ENCODE data around the gene SIAH1.

DNA sequence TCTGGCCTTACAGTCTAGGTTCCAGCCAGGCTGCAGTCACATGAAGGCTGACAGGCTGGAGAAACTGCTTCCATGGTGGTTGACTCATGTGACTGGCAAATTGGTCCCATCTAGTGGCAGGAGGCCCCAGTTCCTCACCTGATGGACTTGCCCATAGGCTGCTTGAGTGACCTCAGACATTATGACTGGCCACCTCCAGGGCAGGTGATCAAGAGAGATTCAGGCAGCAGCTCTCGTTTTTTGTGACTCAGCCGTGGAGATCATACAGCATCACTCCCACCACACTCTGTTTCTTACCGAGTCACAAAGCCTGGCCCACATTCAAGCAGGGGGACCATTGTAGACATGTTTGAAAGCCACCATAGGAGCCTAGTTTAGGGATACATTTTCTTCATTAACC is 34.5 kb downstream of the SIAH1 start:
- TF ChIP-seq TAF1 (IDR thresholded peaks at IDR 0.05; ENCODE audit: low read depth) (no peak), MXI1 (conservative IDR thresholded peaks at IDR 0.05; ENCODE audit: poor library complexity, severe bottlenecking) (no peak), EP300 (conservative IDR thresholded peaks at IDR 0.05; ENCODE audit: poor library complexity, severe bottlenecking) (no peak), EZH2 (IDR thresholded peaks at IDR 0.05; ENCODE audit: borderline replicate concordance, insufficient read depth, low read length, poor library complexity, severe bottlenecking) (no peak)
- TF ChIP-seq, protein P1, sequence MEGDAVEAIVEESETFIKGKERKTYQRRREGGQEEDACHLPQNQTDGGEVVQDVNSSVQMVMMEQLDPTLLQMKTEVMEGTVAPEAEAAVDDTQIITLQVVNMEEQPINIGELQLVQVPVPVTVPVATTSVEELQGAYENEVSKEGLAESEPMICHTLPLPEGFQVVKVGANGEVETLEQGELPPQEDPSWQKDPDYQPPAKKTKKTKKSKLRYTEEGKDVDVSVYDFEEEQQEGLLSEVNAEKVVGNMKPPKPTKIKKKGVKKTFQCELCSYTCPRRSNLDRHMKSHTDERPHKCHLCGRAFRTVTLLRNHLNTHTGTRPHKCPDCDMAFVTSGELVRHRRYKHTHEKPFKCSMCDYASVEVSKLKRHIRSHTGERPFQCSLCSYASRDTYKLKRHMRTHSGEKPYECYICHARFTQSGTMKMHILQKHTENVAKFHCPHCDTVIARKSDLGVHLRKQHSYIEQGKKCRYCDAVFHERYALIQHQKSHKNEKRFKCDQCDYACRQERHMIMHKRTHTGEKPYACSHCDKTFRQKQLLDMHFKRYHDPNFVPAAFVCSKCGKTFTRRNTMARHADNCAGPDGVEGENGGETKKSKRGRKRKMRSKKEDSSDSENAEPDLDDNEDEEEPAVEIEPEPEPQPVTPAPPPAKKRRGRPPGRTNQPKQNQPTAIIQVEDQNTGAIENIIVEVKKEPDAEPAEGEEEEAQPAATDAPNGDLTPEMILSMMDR (IDR thresholded peaks at IDR 0.05; ENCODE audit: poor library complexity, severe bottlenecking) = no peak
- TF ChIP-seq, protein P2, sequence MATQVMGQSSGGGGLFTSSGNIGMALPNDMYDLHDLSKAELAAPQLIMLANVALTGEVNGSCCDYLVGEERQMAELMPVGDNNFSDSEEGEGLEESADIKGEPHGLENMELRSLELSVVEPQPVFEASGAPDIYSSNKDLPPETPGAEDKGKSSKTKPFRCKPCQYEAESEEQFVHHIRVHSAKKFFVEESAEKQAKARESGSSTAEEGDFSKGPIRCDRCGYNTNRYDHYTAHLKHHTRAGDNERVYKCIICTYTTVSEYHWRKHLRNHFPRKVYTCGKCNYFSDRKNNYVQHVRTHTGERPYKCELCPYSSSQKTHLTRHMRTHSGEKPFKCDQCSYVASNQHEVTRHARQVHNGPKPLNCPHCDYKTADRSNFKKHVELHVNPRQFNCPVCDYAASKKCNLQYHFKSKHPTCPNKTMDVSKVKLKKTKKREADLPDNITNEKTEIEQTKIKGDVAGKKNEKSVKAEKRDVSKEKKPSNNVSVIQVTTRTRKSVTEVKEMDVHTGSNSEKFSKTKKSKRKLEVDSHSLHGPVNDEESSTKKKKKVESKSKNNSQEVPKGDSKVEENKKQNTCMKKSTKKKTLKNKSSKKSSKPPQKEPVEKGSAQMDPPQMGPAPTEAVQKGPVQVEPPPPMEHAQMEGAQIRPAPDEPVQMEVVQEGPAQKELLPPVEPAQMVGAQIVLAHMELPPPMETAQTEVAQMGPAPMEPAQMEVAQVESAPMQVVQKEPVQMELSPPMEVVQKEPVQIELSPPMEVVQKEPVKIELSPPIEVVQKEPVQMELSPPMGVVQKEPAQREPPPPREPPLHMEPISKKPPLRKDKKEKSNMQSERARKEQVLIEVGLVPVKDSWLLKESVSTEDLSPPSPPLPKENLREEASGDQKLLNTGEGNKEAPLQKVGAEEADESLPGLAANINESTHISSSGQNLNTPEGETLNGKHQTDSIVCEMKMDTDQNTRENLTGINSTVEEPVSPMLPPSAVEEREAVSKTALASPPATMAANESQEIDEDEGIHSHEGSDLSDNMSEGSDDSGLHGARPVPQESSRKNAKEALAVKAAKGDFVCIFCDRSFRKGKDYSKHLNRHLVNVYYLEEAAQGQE (IDR thresholded peaks at IDR 0.05; ENCODE audit: borderline replicate concordance) = no peak

Measured in neural cell (in vitro differentiated cells).